GM18505 (cell line): ENCODE data around the gene MYO3B.
"Not testable (repeated sequence)": the region's sequence is repeated elsewhere in the genome, so short reads cannot be mapped to it uniquely, and the experiment has no call there.

Experiments used
- ATAC-seq: cut with Tn5 transposase; IDR thresholded peaks from one replicate; pipeline ENCODE4 v1.9.1; 2021; ENCODE audit not compliant: unreplicated experiment
- POLR2A ChIP-seq: IDR thresholded peaks from 4 replicates; pipeline ENCODE4 v1.6.1; 2011; ENCODE audit warnings: borderline replicate concordance; ENCODE audit not compliant: insufficient read depth, insufficient read length; ENCODE audit errors: extremely low read depth

Gene MYO3B

GRCh38 chr2:170247882-170248393 is 70.0 kb downstream of the MYO3B start:
- ATAC-seq = no peak
- no peak for TF ChIP-seq POLR2A

GRCh38 chr2:170248574-170249393 is 70.8 kb downstream of the MYO3B start:
- TF ChIP-seq POLR2A = no peak
- no peak for ATAC-seq

- no peak for ATAC-seq
- no peak for TF ChIP-seq POLR2A
These were observed 71.8 kb downstream of the MYO3B start for GRCh38 chr2:170249761-170250160.

GRCh38 chr2:170250584-170250983 is 72.6 kb downstream of the MYO3B start:
- no peak for ATAC-seq
- TF ChIP-seq POLR2A = no peak

- no peak for TF ChIP-seq POLR2A
- ATAC-seq = no peak
These were observed 74.5 kb downstream of the MYO3B start for GRCh38 chr2:170252414-170252813.

GRCh38 chr2:170253721-170254230 is 75.8 kb downstream of the MYO3B start:
- TF ChIP-seq POLR2A = no peak
- ATAC-seq = no peak

- TF ChIP-seq POLR2A = no peak
- ATAC-seq = no peak
These were observed 76.4 kb downstream of the MYO3B start for GRCh38 chr2:170254293-170254732.

- no peak for TF ChIP-seq POLR2A
- ATAC-seq = no peak
These were observed 77.2 kb downstream of the MYO3B start for GRCh38 chr2:170255137-170255536.

- no peak for TF ChIP-seq POLR2A
- ATAC-seq = no peak
These were observed 78.0 kb downstream of the MYO3B start for GRCh38 chr2:170255971-170256370.

- TF ChIP-seq POLR2A = no peak
- ATAC-seq = no peak
These were observed 80.4 kb downstream of the MYO3B start for GRCh38 chr2:170258382-170258781.

- TF ChIP-seq POLR2A = no peak
- no peak for ATAC-seq
These were observed 82.2 kb downstream of the MYO3B start for GRCh38 chr2:170260188-170260587.

- no peak for TF ChIP-seq POLR2A
- ATAC-seq = no peak
These were observed 83.6 kb downstream of the MYO3B start for GRCh38 chr2:170261566-170261965.

GRCh38 chr2:170262343-170262742 is 84.4 kb downstream of the MYO3B start:
- ATAC-seq = no peak
- TF ChIP-seq POLR2A = no peak

GRCh38 chr2:170262806-170263205 is 84.9 kb downstream of the MYO3B start:
- no peak for TF ChIP-seq POLR2A
- ATAC-seq = no peak

- ATAC-seq = not testable (repeated sequence)
These were observed 86.0 kb downstream of the MYO3B start for GRCh38 chr2:170263728-170264521.
